Measurements from ENCODE around the gene DLL4.
"Not testable (repeated sequence)": the region's sequence is repeated elsewhere in the genome, so short reads cannot be mapped to it uniquely, and the experiment has no call there.

DLL4 gene

DNA sequence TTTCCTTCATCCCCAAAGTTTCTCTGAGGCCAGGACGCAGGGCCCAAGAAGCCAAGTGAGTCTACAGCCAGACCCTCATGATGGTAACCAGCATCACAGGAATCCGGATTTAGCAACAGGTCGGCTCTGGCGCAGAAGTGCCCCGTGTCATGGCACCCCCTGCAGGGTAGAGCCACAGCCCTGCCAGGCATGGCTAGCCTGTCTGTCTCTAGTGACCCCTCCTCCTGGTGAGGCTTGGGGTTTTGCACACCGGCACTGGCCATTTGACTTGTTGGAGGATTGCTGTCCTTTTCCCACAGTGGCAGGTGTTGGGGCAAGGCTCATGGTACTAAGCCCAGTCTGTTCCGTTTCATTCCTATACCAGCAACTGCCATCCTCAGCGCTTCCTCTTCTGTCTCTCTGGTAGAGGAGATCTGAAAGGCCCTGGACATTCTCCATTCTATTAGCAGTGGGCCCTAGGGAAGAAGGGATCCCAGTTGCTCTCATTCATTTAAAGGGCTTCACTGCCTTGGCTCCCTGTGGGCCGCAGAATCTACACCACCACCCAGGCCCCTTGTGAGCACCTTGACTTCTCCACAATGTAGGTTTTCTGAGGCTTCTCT, 14.7 kb downstream of the DLL4 start:
- no peak for DNase-seq

DNA sequence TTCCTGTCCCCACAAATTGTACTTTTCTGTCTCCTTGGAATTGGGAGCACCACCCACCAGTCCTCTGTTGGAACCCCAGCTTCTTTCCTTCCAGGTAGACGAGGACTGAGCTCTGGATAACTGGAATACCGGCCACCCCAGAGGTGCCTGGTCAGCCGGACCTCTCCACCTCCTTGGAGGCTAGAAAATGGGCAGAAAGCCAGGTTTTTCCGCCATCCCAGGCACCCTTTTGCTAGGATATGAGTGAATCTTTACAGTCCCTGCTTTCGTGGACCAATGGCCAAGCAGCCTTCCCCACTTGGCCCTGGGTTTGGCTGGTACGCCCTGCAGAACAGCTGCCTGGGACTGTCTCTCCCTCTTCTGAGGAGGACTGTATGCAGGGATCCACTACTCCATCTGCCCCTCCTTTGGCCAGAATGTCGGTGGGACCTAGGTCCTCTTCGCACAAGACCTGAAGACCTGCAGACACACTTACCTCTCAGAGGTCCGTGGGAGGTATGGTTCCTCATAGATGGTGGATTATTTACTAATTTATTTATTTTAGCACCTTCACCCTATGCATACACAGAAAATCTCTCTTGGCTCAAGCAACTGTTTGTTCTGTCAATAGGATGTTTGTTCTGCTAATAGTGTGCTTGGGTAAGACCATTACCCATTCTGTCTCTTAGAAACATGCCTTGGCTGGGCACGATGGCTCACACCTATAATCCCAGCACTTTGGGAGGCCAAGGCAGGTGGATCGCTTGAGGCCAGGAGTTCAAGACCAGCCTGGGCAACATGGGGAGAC, 15.6 kb downstream of the DLL4 start:
- no peak for DNase-seq

DNA sequence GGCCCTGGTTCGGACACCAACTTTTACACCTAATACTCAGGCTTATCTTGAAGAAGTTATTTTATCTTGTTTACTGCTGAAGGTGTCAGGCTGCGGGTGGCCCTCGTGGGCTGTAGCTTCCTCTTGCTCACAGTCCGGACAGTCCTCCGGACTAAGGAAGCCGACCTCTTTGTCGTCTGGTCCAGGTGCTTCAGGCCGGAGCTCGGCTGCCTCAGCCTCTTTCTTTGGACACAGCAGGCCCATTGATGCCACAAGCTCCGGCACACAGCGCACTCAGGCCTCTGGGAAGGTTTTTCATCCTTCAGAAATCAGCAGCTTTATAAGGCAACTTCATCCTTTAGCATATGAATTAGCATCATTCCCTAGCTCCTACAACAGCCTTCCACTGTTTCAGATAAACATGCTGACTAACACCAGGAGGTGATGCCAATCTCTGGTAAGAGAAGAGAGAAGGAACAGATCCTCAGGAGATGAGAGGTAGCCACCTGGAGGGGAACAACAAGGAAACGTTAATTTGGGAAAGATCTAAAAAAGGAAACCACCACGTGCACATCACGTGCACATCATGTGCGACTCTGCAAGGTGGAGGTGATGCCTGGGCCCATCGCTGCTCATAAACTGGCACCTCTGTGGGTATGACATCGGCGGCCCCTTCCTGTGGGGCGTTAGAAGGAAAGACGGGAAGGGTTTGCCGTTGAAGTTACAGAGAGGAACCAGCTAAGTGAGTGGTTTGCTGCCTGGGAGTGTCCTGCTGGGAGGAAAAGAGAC, 19.8 kb downstream of the DLL4 start:
- DNase-seq, result no peak

DNA sequence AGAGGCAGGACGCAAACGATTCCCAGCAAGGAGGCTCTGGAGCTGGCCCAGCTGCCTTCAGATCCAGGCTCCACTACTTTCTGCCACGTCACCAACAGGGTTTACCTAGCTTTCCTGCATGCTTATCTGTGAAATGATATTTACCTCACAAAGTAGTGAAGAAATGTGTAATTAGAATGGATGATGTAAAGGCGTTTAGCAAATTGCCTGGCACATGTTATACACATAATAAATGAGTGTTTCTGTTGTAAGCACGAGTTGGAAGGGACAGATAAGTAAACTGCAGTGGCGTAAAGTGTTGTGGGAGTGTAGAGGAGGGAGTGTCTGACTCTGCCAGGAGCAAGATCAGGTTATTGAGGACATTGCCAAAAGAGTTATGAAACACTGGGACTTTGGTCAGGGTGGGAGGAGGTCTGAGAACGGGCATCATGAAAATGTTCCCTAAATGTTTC, 20.6 kb downstream of the DLL4 start:
- DNase-seq, result no peak

DNA sequence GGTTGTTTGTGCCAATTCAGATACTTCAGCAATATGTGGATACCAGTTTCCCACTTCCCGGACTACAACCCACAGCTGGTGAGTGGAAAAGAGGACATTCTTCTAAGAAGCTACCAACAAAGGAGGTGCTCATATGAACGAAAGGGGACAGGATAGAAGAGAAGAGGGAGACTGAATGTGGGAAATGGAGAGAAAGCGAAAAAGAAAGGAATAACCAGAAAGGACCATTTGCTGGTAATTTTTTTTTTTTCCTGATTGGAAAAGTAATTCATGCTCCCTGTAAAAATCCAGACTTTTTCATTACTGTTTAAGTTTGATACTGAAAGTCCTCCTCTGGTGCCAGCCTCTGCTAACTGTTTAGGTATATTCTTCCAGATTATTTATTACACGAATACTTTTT, 22.6 kb downstream of the DLL4 start:
- no peak for DNase-seq

DNA sequence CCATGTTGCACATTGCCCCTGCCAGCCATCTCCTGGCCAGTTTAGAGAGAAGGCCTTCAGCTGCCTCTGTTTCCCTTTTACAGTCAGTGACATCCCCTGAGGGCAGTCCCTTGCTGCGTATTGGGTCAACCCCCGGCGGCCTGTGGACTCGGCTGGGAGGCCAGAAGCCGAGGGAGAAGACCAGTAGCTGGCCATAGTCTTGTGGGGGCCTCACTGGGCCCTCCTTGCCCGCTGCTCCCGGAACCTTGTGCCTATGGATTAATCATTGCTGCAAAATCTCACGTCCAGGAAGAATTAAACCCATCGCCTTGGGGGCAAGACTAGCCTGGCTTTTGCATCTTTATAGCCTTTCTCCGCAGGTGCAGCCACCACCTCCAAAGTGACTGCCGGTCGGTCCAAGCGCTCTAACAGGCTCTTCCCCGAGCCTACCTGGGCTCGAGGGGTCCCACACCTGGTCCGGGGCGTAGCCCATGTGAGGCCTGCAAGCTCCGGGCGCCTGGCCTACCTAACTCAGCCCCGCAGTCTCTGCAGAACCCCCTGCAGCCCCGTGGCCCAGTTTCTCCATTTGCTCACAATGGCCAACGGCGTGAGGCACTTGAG, 23.3 kb downstream of the DLL4 start:
- no peak for DNase-seq

DNA sequence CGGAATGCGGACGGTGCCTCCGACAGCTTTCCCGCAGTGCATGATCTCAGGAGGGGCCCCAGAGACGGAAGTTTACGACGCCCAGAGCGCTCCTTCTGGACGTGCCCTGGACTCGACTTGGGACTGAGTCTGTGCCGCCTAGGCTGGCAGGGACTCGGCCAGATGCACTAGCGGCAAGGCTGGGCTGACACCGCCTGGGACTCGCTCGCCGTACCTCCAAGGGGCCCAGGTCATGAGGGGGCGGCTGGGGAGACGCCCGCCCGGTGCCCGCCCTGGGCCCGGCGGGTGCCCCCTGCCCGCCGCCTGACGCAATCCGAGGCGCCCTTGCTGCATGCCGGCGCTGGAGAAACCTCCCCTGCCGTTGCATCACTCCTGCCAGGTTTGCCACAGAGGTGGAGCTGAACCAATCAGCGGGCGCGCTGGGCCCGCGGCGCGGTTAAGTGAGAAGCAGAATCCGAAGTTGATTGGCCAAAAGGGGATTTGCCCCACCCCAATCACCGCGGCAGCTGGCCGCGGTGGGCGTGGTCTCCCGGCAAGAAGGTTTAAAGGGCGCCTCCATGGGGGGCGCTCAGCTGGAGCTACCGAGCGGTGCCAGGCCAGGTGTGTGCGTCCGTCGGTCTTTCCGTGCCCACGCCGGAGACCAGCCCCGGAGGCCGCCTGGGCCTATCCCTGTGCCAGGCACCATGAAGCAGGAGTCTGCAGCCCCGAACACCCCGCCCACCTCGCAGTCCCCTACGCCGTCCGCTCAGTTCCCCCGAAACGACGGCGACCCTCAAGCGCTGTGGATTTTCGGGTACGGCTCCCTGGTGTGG, 24.0 kb downstream of the DLL4 start, which contains the start of gene CHAC1:
Gene CHAC1, plus strand, starts transcription at position 571 of the 812 bp plus-strand sequence. Its CDS starts 113 bp downstream, at position 684.
- DNase-seq, result peak; percentile 96

DNA sequence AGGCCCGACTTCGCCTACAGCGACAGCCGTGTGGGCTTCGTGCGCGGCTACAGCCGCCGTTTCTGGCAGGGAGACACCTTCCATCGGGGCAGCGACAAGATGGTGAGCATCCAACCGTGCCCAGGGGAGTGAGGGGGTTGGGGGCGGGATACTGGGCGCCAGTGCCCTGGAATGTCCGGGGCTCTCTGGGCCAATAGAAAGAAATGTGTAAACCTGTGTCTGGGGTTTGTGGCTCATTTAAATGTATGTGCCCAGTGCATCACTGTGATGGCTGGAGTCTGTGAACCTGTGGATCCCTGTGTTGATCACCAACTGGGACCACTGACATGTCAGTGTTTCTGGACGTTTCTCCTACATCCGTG, 24.6 kb downstream of the DLL4 start:
- no peak for DNase-seq

DNA sequence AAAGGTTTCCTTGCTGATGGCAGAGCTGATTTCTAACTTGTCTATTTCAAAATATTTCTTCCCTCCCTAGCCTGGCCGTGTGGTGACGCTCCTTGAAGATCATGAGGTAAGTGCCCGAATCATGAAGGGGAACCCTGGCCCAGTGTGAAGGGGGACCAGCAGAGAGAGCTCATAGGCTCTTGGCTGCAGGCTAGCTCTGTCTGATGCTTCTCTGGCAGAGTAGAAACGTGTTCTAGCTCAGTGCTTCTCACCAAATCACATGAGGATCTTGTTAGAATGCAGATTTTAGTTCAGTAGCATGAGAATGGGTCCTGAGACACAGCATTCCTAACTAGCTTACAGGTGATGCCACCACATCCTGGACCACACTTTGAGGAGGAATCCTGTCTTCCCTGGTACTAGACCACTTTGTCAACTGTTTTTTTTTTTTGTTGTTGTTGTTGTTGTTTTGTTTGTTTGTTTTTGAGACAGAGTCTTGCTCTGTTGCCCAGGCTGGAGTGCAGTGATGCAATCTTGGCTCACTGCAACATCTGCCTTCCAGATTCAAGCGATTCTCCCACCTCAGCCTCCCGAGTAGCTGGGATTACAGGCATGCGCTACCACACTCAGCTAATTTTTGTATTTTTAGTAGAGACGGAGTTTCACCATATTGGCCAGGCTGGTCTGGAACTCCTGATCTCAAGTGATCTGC, 25.2 kb downstream of the DLL4 start:
- DNase-seq, result not testable (repeated sequence)

DNA sequence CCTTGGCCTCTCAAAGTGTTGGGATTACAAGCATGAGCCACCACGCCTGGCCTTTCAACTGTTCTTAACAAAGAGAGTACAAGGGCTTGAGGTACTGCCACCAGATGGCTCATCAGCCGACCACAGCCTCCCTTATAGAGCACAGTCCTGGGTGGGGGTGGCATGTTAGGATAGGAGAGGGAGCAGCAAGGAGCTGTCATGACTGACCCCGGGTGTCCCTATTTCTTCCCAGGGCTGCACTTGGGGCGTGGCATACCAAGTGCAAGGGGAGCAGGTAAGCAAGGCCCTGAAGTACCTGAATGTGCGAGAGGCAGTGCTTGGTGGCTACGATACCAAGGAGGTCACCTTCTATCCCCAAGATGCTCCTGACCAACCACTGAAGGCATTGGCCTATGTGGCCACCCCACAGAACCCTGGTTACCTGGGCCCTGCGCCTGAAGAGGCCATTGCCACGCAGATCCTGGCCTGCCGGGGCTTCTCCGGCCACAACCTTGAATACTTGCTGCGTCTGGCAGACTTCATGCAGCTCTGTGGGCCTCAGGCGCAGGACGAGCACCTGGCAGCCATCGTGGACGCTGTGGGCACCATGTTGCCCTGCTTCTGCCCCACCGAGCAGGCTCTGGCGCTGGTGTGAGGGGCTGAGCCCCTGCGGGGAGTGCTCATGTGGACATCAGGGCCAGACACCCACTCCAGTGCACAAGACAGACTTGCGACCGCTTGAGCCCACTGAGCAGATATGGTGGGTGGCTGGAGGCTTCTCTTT, 26.2 kb downstream of the DLL4 start:
- DNase-seq, result no peak

DNA sequence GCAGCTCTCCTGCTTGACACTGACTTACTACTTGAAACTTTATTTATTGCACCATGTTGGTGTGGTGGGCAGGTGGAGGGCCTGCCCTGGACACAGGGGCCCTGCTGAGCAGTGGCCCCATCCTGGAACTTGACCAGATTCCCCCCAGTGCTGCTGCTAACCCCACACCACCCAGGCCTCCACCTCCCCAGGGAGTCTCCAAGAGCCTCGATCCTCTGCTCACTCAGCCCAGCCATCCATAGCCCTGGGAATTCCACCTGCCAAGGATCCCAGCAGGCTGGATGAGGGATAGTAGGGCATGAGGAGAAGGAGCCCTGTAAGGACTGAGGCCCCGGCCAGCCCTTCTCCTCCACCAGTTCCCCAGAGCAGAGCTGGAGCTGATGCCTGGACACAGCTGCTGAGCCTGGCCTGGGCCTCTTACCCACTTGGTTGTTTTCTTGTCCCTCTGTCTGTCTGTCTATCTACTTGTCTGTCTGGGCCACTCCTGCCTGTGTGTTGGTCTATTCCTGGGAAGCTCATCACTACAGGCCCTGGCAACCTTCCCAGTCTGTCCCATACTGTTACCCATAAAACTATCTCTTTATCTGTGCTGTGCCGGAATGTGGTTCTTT, 26.9 kb downstream of the DLL4 start:
- no peak for DNase-seq

DNA sequence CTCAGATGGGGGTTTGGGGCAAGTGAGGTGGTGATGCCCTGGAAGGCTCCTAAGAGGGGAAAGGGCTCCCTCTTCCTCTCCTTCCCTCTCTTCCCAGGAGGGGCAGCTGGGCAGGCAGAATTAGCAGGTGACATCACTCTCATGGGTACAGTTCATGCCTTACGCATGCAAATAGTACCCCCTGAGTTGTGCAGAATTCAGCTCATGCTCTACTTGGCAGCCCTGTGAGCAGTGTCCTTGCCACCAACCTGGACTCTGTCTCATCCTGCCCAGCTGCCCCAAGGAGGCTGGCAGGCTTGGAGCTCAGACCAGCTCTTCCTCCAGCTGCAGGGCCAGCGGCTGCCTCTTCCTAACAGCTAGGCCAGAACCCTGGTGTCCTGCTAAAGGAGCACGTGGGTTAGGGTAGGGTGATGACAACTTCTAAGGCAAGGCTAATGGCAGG, 27.4 kb downstream of the DLL4 start:
- DNase-seq, result no peak

DNA sequence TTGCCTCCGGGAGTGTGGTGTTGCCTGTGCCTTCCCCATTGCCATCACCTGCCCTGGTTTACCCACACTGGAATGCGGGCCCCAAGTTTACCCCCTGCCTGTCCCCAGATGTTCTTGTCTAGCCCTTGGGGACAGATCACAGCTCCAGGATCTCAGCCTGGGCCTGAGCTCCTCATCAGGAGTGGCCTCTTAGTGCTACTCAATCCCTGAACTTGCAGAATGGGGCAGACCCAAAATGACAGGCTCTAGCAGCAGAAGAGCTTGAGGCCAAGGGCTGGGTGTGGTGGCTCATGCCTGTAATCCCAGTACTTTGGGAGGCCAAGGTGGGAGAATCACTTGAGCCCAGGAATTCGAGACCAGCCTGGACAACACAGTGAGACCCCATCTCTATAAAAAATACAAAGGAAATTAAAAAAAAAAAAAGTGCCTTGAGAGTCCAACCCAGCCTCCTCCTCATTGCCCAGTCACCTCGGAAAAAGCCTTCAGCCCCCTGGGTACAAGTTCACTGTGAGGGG, 28.0 kb downstream of the DLL4 start:
- DNase-seq, result no peak

DNA sequence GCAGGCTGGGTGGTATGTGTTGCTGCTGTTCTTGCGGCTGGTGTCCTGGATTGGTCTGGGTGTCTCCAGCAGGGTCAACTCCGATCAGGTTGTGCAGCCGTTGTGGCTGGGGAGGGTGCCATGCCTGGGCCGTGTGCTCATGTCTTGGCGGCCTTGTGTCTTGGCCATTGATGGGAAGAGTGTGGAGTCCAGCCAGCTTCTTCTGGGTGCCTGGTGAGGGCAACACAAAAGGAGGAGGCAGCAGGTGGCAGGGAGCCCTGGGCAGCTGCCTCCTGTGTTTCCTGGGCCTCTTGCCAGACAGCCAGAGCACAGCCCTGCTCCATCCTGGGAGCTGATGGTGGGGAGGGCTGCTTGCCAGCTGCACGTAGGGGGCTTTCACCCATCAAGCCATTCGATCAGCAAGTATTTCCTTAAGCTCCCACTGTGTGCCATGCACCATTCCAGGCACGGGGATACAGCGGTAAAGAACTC, 28.5 kb downstream of the DLL4 start:
- no peak for DNase-seq

DNA sequence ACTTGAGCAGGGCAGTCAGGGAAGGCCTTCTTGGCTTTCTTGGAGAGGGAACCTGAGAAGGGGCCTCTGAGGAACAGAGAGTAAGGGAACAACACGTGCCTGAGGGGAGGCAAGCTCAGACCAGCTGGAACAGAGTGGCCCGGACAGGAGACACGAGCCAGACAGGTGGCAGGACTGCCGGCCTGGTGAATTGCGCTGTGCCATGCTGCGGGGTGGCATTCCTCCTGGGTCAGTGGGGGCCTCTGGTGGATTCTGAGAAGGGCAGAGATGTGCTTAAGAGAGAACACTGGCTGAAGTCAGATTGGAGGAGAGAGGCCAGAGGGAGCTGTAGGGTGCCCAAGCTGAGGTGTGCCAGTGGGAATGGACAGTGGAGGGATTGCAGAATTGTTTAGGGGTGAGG, 29.0 kb downstream of the DLL4 start:
- DNase-seq, result no peak

DNA sequence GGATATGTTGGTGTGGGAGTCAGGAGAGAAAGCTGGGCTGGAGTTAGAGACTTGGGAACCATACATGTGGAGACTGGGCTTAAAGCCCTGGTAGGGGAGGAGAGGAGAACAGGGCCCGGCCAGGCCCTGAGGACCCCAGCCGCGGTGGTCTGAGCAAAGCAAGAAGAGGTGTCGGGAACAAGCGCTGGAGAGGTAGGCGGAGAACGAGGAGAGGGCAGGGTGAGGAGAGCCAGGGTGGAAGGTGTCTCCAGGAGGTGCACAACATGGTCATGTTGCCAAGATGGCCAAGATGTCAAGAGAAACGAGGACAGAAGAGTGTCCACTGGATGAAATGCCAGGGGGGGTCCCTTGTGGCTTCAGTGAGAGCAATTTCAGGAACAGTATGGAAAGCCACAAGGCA, 29.6 kb downstream of the DLL4 start:
- no peak for DNase-seq

DNA sequence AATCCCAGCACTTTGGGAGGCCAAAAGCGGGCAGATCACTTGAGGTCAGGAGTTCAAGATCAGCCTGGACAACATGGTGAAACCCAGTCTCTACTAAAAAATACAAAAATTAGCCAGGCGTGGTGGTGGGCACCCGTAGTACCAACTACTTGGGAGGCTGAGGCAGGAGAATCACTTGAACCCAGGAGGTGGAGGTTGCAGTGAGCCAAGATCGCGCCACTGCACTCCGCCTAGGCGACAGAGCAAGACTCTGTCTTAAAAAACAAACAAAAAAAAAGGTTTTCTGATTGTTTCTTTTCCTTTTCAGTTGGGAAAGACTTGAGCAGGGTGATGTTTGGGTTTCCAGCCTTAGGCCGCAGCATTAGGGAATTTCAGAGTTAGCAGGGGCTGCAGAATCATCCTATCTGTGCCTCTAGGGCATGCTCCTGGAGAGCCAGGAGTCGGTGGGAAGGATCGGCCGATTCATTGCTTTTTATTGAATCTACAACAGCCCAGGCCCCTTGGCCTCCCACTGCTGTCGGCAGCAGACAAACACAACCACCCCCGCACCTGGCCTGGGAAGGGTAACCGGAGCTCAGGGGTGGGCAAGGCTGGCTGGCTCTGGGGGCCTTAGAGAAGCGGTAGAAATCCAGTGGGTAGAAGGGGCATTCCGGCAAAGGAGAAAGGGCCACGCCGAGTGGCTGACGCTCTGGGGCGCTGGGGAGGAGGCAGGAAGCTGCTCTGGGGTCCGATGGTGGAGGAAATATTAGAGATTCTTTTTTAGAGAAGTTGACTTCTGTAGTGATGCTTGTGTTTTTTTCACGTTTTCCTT, 30.4 kb downstream of the DLL4 start:
- DNase-seq, result no peak

DNA sequence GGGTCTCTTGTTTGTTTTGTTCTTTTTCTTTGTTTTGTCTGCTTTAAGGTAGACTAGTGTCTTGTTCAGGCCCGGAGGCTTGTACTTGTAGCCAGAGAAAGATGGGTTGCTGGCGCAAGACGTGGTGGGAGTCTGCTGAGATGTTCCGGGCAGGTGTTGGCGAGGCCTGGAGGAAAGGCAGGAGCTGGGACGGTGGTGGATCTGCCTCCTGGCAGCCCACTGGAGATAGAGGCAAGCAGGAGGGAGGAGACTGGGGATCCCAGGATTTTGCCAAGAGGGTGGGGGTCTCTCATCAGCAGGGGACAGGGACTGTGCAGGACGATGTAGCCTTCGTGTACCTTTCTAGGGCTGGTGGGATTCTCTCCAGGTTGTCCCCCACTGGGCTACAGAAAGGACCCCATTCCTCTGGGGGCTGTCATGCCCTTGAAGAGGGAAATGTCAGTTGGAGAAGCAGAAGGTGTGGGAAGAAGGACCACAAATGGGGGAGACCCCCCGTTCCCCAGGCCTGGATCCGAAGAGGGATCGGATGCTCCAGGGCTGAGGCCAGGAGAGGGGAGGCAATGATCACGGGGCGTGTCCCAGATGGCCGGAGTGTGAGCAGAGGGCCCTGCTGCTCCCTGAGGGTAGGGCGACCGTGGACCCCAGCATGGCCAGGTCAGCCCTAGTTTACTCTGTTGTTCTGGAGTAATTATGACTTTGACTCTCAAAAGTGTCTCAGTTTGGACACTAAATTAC, 31.2 kb downstream of the DLL4 start:
- no peak for DNase-seq

DNA sequence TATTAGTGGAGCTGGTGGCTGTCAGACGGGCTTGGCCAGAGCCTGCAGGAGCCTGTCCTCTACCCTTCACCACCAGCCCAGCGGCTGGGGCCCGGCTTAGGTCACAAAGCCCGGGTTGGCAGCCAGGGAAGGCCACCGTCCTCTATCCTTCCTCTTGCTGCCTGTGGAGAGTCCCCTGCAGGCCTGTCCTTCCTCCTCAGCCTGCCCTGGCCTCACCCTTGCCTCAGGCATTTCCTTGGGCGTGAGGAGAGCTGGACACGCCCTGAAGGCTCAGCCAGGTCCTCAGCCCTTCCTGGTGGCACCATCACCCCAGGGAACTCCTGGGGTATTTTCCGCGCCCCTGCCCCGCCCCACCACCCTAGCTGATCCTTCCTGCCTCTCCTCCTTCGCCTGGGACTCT, 31.8 kb downstream of the DLL4 start:
- no peak for DNase-seq

All from CD4-positive, alpha-beta T cell treated with Interleukin-17A for 4 hours (primary cell).